ENCODE results near the gene HAUS3.

HAUS3 gene

DNA sequence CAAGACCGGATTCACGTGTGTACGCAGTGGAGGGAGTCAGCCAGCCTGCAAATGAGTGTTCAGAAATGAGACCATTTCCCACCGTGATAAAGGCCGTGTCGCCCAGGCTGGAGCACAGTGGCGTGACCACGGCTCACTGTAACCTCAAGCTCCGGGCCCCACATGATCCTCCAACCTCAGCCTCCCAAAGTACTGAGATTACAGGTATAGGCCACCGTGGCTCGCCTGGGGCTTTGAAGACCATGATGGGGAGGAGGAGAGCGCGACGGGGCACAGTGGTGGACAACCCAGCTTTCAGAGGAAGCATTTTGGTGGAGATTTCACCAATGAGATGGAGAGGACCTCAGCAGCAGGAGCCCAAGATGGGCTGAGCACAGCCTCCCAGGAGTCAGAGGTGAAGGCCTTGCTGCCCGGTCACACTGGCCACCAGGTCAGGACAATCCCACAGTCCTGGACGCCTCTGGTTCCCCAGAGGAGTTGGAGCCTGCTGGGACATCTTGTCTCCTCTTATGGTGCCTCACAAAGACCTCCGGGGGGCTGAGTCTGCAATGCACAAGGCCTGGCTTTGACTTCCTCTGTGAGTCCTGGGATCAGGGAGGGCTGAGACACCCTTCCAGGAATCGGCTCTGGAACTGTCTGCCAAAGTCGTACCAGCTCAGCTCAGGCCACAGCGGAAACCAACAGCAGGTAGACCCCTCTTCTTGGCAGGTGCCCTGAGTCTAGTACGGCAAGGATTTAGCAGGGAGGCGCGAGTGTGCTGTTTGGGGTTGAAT, 42.4 kb upstream of the HAUS3 start:
- DNase-seq: no peak
- H3K36me3 ChIP-seq: no peaks in the 10 kb centered on the region
- H3K4me3 ChIP-seq (ENCODE audit: low read depth, low read length): no peak overlapping the region
- no peak overlapping the region for H3K27ac ChIP-seq
- no peaks in the 10 kb centered on the region for H3K9me3 ChIP-seq (ENCODE audit: severe bottlenecking)
- TF ChIP-seq, protein P1, sequence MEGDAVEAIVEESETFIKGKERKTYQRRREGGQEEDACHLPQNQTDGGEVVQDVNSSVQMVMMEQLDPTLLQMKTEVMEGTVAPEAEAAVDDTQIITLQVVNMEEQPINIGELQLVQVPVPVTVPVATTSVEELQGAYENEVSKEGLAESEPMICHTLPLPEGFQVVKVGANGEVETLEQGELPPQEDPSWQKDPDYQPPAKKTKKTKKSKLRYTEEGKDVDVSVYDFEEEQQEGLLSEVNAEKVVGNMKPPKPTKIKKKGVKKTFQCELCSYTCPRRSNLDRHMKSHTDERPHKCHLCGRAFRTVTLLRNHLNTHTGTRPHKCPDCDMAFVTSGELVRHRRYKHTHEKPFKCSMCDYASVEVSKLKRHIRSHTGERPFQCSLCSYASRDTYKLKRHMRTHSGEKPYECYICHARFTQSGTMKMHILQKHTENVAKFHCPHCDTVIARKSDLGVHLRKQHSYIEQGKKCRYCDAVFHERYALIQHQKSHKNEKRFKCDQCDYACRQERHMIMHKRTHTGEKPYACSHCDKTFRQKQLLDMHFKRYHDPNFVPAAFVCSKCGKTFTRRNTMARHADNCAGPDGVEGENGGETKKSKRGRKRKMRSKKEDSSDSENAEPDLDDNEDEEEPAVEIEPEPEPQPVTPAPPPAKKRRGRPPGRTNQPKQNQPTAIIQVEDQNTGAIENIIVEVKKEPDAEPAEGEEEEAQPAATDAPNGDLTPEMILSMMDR (IDR thresholded peaks at IDR 0.05; ENCODE audit: low read depth, low read length): no peak
- H3K27me3 ChIP-seq (ENCODE audit: insufficient read depth, low read depth, severe bottlenecking): no peaks in the 10 kb centered on the region

- Histone ChIP-seq H3K4me3 (ENCODE audit: low read depth, low read length) (no peak overlapping the region), H3K27ac (no peak overlapping the region), H3K36me3 (no peaks in the 10 kb centered on the region), H3K9me3 (ENCODE audit: severe bottlenecking) (no peaks in the 10 kb centered on the region), H3K27me3 (ENCODE audit: insufficient read depth, low read depth, severe bottlenecking) (no peaks in the 10 kb centered on the region)
- DNase-seq: no peak
- TF ChIP-seq, protein P1 (IDR thresholded peaks at IDR 0.05; ENCODE audit: low read depth, low read length): no peak
These were observed 41.3 kb upstream of the HAUS3 start for GRCh38 chr4:2283199-2283711.

GRCh38 chr4:2281575-2282343, 39.8 kb upstream of the HAUS3 start:
- Histone ChIP-seq H3K4me3 (ENCODE audit: low read depth, low read length) (no peak overlapping the region), H3K27me3 (ENCODE audit: insufficient read depth, low read depth, severe bottlenecking) (no peaks in the 10 kb centered on the region), H3K36me3 (no peaks in the 10 kb centered on the region), H3K27ac (no peak overlapping the region), H3K9me3 (ENCODE audit: severe bottlenecking) (no peaks in the 10 kb centered on the region)
- TF ChIP-seq, protein P1 (IDR thresholded peaks at IDR 0.05; ENCODE audit: low read depth, low read length): peak; percentile 55
- DNase-seq: peak; percentile 38

GRCh38 chr4:2280531-2281300, 38.8 kb upstream of the HAUS3 start:
- Histone ChIP-seq H3K27ac (no peak overlapping the region), H3K9me3 (ENCODE audit: severe bottlenecking) (no peaks in the 10 kb centered on the region), H3K27me3 (ENCODE audit: insufficient read depth, low read depth, severe bottlenecking) (no peaks in the 10 kb centered on the region), H3K36me3 (no peaks in the 10 kb centered on the region), H3K4me3 (ENCODE audit: low read depth, low read length) (no peak overlapping the region)
- TF ChIP-seq, protein P1 (IDR thresholded peaks at IDR 0.05; ENCODE audit: low read depth, low read length): 0 out of 2 replicates have a peak, but pooled peaks have one; percentile 19
- DNase-seq: no peak

DNA sequence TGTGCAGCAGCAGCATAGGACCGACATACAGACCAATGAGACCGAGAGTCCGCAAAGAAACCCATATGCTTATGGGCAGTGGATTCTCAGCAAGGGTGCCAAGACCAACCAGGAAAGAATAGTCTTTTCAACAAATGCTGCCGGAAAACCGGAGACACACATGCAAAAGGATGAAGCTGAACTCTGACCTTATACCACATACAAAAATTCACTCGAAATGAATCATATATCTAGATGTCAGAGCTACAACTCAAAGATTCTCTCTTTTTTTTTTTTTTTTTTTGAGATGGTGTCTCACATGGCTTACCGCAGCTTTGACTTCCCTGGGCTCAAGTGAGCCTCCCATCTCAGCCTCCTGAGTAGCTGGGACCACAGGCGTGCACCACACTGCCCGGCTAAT, 36.0 kb upstream of the HAUS3 start:
- TF ChIP-seq, protein P1 (IDR thresholded peaks at IDR 0.05; ENCODE audit: low read depth, low read length): no peak
- H3K36me3 ChIP-seq: no peaks in the 10 kb centered on the region
- no peak for DNase-seq
- no peaks in the 10 kb centered on the region for H3K27me3 ChIP-seq (ENCODE audit: insufficient read depth, low read depth, severe bottlenecking)
- H3K9me3 ChIP-seq (ENCODE audit: severe bottlenecking): no peaks in the 10 kb centered on the region
- H3K4me3 ChIP-seq (ENCODE audit: low read depth, low read length): no peak overlapping the region
- H3K27ac ChIP-seq: no peak overlapping the region
